HL-60/S4 (cell line): ENCODE data around the gene ARAP1.

Experiments used
- in situ Hi-C: fragments of 300-500 bp; cut with MboI; formaldehyde crosslinking; loops from 2 replicates; pipeline ENCODE4 v1.14.3; 2022; ENCODE audit warnings: low sequenced_read_pairs

The ARAP1 gene

DNA sequence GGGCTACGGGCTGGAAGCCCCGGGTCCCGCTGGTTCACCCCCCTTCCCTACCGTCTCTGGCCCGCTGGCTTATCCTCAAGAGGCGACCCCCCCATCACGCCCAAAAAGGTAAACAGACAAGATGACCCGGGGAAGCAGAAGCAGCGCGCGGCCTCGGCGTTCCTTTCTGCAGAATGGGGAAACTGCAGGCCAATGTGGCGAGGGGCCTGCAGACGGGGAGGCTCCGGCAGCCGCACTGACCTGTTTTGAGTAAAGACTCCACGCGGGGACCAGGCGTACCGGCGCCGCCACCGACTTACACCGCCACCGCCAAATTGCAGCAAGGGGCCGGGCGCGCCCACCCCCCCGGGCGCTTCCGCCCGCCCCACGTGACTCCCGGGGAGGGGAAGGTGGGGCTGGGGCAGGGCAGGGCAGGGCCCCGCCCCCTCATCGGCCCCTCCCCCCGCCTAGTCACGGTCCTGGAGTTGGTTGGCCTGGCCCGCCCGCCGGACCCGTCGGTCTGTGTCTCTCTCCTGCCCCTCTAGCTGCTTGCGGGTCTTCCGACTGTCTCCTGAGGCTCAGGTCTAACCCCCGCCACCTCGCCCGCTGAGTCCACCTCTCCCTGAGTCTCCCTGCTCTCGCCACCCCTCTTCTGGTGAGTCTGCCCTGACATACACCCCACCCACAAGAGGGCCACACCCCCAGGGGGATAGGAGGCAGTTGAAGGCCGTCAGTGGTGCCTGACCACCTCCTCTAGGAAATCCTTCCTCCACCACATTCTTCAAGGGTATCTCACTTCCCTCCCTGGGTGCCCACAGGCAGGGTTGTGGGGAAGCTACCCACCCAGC lies at the start of gene ARAP1:
Gene ARAP1, minus strand, starts transcription at position 321 of the 827 bp plus-strand sequence. CDS start 25,280 bp downstream, outside the sequence.
- in situ Hi-C loops, result no loop called here

DNA sequence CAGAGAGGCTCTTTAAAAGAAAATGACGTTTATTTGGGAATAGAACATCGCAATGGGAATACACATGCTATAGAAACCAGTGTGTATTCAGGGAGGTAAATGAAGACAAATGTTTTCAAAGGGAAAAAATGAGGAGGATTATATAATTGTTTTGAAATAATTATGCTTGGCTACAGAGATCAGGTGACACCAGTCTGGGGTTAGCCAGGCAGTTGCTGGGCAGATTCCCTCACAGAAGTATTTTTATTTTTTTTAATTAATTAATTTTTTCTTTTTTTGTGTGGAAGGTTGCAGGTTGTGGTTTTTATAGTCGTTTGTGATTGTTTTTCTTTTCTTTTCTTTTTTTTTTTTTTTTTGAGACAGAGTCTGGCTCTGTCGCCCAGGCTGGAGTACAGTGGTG lies 47.2 kb upstream of the ARAP1 start:
- in situ Hi-C loops, result no loop called here

DNA sequence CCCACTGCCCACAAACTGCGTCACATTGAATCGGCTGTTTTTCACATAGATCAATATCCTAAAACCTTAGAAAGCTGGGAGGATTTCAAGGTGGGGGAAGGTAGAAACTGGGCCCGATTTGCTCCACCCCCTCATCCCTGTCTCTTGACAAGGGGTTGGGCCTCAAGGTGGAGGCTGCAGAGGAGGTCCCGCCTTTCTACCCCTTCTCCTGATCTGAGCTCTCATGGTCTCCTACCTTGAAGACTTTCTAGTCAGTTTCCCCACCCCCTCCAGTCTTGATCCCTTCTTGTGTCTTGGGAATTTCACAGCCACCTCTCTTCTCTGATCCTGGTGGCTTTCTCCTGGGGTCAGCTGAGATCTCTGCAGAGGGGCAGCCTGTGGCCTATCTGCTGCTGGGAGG lies 46.2 kb upstream of the ARAP1 start:
- in situ Hi-C loops, result no loop called here

DNA sequence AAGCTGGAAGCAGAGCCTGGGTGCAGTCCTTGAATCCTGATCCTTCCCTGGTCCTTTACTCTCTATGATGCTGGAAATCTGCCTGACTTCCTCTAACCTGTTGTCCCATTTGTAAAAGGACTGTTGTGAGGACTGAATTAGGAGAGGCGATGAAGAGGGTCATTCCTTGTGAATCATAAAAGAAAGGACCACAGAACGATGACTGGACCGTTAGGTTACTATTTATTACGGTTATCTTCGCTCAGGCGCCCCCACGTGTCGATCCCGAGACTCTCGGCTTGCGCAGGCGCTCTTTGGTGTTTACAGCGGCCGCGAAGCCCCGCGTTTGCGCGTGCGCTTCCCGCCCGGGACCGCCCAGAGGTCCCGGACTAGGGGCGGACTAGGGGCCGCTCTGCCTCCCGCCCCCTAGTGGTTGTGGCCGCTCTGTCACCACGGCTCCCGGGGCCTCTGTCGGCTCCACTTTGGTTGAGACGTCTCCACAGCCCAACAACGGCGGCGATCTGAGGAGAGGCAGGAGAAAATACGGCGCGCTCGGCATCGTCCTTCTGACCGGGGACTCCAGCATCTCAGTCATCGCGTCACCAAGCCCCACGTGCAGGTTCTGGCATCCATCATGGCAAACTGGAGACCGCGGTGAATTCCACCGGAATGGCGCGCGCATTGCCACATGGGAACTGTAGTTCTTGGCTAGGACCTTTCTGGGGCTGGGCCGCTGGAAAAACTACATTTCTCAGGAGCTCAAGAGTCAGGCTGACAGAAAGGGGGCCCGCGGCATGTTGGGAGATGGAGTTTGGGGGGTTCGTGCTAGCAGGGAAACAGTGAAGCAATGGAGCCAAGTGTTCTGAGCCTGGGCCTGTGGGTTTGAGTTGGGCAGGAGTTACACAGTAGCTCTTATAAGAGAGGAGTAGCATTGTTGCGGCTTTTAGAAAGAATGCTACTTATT lies 41.5 kb upstream of the ARAP1 start, which contains the start of gene STARD10:
Gene STARD10, minus strand, starts transcription at position 623 of the 943 bp plus-strand sequence. CDS start 12,866 bp downstream, outside the sequence.
- in situ Hi-C loops, result loop anchor here (5.0 kb wide), 1 partner anchor 71 kb away; no protein-coding TSS in a partner anchor

DNA sequence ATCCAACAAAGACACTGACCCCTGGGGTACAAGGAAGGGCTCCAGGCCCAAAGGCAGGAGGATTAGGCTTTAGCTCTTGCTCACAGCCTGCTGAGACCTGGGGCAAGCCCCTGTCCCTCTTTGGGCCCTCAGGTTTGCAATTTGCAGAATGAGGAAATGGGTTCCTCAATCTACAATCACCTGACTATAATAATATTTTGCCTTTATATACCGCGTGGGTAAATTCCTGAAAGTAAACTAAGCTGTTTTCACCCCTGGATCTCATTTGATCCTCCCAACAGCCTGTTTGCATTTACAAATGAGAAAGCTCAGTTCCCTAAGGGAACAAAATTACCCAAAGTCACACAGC lies 40.8 kb upstream of the ARAP1 start:
- in situ Hi-C loops, result loop anchor here (5.0 kb wide), 1 partner anchor 71 kb away; no protein-coding TSS in a partner anchor

DNA sequence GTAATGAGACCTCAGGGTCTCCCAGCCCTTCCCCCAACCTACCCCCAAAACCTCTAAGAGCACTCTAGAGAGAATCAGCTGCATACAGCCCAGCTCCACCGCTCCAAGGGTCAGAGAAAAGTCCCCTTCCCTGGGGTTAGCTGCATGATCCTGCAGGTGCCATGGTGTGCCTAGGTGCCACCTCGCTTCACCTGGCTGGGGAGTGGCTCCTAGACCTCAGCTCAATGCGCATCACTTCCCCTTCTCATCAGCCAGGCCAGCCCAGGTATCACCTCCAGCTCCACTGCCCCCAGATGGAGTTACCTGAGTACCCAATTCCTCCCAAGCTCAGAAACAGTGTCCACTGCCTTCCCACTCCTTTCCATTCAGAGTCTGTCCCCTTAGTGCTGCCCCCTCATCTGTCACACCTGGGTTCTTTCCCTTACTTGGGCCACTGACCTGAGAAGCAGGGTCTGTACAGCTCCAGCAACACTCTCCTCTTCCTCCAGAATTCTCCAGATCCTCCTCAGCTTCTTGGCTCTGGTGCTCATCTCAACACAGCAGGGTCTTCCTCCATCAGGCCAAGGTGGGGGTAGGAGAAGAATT lies 40.3 kb upstream of the ARAP1 start:
- in situ Hi-C loops, result loop anchor here (5.0 kb wide), 1 partner anchor 70 kb away; no protein-coding TSS in a partner anchor

GRCh38 chr11:72791228-72791627 lies 39.0 kb upstream of the ARAP1 start:
- in situ Hi-C loops, result loop anchor here (5.0 kb wide), 1 partner anchor 69 kb away; no protein-coding TSS in a partner anchor

DNA sequence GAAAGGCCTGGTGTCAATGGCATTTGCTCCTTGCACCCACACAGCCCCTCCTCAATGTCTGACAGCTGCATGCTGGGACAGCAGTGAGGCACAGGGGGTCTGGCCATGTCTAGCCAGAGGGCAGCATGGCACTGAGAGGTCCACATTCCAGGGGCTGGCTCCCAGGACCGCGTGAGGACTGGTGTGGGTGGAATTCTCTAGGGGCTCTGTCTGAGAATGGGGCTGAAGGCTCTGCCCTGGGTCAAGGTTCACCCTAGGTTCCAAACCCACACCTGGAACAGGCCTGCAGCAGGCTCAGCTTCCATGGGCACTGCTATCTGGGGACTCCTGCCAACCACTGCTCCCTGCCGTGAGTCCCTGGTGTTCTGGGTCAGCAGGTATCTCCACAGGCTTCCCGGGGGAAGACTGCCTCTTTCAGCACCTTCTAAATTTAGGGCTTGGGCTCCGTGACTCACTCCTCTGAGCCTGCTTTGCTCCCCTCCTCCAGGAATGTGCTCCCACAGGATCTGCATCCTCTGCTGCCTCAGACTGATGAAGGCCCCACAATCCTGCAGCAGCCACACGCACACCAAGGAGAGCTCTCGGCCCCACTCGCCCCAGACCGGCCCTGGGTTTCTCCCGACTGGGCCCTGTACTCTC lies 37.4 kb upstream of the ARAP1 start:
- in situ Hi-C loops, result loop anchor here (5.0 kb wide), 1 partner anchor 67 kb away; no protein-coding TSS in a partner anchor

- in situ Hi-C loops, result no loop called here
Observed at GRCh38 chr11:72788241-72788640, 36.0 kb upstream of the ARAP1 start.

DNA sequence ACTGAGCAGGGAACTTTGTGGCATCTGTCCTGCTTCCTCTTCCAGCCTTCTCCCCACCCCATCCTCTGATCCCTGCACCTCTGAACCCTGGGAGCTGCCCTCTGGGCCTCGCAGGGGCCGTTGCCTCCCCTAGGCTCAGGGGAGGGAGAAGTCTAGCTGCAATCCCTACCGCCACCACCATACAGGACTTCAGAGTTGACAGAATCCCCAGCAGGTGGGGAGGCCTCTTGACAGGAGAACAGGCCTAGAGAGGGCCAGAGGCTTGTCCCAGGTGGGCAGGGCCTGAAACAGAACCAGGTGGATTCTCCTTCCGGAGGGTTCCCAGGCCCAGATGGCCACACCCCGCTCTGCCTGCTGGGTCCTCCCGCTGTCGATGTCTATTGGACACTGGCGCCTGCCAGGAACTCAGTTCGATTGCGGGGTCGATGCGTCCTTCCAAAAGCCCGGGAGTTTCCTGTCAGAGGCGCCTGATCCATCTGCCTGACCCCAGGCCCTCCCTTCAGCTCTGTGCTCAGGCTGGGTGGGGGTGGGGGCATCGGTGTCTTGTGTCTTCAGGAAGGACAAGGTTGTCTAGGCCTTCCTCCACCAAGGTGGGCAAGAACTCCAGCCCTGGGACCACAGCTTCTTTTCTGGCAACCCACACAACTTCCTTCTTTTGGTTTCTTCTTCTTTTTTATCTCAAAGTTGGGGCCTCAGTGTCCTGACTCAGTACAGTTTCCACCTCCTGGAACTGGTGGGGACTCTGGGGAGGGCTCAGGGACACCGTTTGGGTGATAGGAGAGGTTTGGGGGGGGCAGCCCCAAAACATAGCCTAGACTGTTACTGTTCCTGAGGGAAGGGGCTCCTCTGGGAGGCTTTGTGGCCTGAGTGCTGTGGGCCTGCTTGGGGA lies 35.3 kb upstream of the ARAP1 start:
- in situ Hi-C loops, result no loop called here

GRCh38 chr11:72786305-72787215 lies 34.4 kb upstream of the ARAP1 start:
- in situ Hi-C loops, result no loop called here

- in situ Hi-C loops, result no loop called here
Observed at GRCh38 chr11:72784662-72785061, 32.5 kb upstream of the ARAP1 start.

DNA sequence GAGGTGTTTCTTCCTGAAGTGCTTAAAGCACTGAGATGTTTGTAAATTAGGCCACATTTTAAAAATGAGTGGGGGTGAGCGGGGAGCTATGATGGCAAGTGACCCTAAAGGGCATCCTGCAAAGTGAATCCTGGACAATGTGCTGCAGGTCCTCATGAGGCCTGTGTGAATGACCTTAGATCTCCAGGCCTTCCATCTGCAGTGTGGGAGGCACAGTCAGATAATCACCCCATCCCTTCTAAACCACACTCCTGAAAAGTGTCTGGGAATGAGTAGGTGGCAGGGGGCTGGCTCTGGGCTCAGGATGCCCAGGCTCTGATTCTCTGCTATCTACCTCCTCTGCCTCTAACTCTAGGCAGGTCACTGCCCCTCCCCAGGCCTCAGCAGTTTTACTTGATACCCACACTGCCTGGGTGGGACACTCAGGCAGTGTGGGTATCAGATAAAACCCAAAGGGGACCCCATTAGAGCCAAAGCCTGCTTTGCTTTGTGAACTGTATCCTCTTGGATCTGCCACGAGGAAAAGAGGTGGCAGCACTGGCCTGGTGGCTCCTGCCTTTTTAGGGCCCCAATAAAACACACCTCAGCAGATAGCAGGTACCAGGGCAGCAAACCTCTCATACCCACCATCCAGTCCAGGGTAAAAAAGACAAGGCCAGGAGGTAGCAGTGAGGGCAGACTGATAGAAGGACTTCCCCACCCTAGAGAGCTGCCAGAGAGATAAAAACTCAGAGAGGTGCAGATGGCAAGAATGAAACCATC lies 31.1 kb upstream of the ARAP1 start:
- in situ Hi-C loops, result no loop called here

GRCh38 chr11:72782081-72782920 lies 30.1 kb upstream of the ARAP1 start:
- in situ Hi-C loops, result no loop called here

GRCh38 chr11:72781313-72782080 lies 29.3 kb upstream of the ARAP1 start:
- in situ Hi-C loops, result no loop called here

DNA sequence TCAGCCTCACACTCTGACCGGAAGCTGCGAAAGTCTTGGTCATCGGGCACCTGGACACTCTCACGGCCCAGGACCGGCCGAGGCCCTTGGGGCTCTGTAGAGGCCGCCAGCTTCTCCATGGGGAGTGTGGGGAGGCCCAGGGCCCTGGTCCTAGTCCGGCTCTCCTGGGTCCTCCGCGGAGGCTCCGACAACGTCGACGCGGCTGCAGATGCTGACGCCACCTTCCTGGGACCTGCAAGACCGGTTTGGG lies 28.8 kb upstream of the ARAP1 start:
- in situ Hi-C loops, result no loop called here
